Testis (tissue), 2 donors: ENCODE measurements around the gene LCLAT1.

Experiments used
- POLR2A ChIP-seq: fragments of 450-650 bp; IDR thresholded peaks from one replicate; pipeline ENCODE4 v1.6.1; 2017; ENCODE audit warnings: antibody characterized with exemption, mild to moderate bottlenecking, moderate library complexity
- TF ChIP-seq, protein P1 (sequence below), 3 experiments: fragments of 450-650 bp in 2 of 3; fragments of 200-600 bp in 1 of 3; sonication (generic) in 1 of 3; IDR thresholded peaks; one replicate each; pipeline ENCODE4 v1.5.1; 2016 to 2019; ENCODE audit warnings: antibody characterized with exemption in 3 of 3, mild to moderate bottlenecking in 2 of 3, moderate library complexity in 1 of 3

DNA sequence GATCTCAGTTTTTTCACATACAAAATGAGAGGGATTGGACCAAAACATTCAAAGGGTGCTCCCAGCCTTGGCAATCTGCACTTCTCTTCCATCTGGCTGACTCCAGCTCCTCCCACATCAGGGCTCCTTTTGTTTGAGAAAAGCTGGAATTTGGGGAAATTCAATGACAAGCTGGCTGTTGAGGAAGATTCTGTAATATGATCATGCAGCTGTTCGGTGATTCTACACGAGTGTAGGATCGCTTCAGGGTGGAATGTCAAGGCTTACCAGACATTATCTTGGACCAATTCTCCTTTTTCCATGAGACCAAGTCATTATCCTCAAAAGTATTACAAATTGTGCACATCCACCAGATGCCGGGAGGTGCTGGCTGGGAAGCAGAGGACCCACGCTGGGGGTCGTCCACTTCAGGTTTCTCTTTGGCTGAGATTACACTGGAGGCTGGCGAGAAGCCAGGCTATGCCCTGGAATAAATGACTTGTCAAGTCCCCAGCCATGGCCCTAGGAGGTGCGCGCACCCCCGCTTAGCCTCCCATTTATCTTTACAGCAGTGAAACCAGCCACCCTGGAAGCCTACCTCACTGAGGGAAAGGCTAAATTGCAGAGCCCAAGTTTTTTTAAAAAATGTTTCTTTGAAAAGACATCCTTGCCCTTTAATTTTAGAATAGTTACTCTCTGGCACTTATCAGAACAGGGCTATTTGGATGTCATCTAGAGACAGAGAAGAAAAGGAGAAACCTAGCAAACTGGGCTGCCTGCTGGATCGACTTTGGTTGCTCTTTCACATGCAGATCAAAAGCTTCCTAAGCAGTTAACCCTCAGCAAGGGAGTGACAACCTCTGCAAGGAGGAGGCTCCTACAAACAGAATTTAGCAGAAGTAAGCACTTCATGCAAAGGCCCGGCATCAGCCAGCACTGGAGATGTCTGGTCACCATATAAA is 42.5 kb upstream of the LCLAT1 start:
- TF ChIP-seq, protein P1, sequence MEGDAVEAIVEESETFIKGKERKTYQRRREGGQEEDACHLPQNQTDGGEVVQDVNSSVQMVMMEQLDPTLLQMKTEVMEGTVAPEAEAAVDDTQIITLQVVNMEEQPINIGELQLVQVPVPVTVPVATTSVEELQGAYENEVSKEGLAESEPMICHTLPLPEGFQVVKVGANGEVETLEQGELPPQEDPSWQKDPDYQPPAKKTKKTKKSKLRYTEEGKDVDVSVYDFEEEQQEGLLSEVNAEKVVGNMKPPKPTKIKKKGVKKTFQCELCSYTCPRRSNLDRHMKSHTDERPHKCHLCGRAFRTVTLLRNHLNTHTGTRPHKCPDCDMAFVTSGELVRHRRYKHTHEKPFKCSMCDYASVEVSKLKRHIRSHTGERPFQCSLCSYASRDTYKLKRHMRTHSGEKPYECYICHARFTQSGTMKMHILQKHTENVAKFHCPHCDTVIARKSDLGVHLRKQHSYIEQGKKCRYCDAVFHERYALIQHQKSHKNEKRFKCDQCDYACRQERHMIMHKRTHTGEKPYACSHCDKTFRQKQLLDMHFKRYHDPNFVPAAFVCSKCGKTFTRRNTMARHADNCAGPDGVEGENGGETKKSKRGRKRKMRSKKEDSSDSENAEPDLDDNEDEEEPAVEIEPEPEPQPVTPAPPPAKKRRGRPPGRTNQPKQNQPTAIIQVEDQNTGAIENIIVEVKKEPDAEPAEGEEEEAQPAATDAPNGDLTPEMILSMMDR (IDR thresholded peaks at IDR 0.05), result no peak
- no peak for TF ChIP-seq POLR2A
